K562 (cell line): ENCODE data around the gene MYLK4. TPM values are rescaled to one million over a fixed set of nuclear protein-coding genes. Genes with fewer than 3 reads are reported as not detected.

Source experiments
- CLOCK ChIP-seq: fragments of 250-450 bp; sonication (Bioruptor Pico); IDR thresholded peaks from 2 replicates; pipeline ENCODE4 v1.4.0; 2020; ENCODE audit warnings: mild to moderate bottlenecking, moderate library complexity, borderline replicate concordance
- NRF1 ChIP-seq, 2 experiments: fragments of 450-650 bp; IDR thresholded peaks in 1 of 2; conservative IDR thresholded peaks in 1 of 2; 2 replicates each; pipeline ENCODE4 v1.6.1; 2014; ENCODE audit warnings: mild to moderate bottlenecking in 2 of 2
- SNAPC5 ChIP-seq: fragments of 250-450 bp; sonication (Bioruptor Pico); IDR thresholded peaks from 2 replicates; pipeline ENCODE4 v1.8.0; 2021; ENCODE audit warnings: moderate library complexity, mild to moderate bottlenecking, inconsistent platforms
- ZBTB26 ChIP-seq: fragments of 450-650 bp; formaldehyde crosslinking; IDR thresholded peaks from 2 replicates; pipeline ENCODE4 v1.4.0; 2022; ENCODE audit warnings: missing genetic modification characterization
- ZBTB34 ChIP-seq: fragments of 250-450 bp; sonication (Bioruptor Pico); IDR thresholded peaks from 2 replicates; pipeline ENCODE4 v1.8.0; 2021; ENCODE audit warnings: mild to moderate bottlenecking, moderate library complexity
- ZBTB5 ChIP-seq: fragments of 450-650 bp; IDR thresholded peaks from 2 replicates; pipeline ENCODE4 v1.6.1; 2017; ENCODE audit warnings: antibody characterized with exemption
- ZNF655 ChIP-seq: fragments of 250-450 bp; sonication (Bioruptor Pico); IDR thresholded peaks from 2 replicates; pipeline ENCODE4 v1.5.0; 2021
- polyA plus RNA-seq, 8 experiments: library from polyadenylated mRNA; depleted of rRNA in 4 of 8; stranded (reverse) in 5 of 8; unstranded in 3 of 8; fragments of >200 nt; fragmentation: Nextera tagmentation in 2 of 8; fragmentation: Illumina TruSeq in 1 of 8; extraction: Ambion mirVana in 2 of 8; extraction: Trizol in 1 of 8; gene quantifications; 2 replicates each; pipeline versions ENCODE4 v1.2.1 to v1.2.3, GENCODE V29; 2011 to 2014; ENCODE audit warnings: inconsistent platforms in 1 of 8, missing spikeins in 1 of 8
- total RNA-seq, 7 experiments: library from RNA; depleted of rRNA in 6 of 7; stranded (reverse); fragments of >200 nt in 6 of 7; fragmentation: Illumina TruSeq in 2 of 7; extraction: Trizol in 2 of 7; gene quantifications; 2 replicates each; pipeline versions ENCODE4 v1.2.1 to v1.2.3, GENCODE V29; 2011 to 2021; ENCODE audit warnings: low replicate concordance in 1 of 7

Gene MYLK4
- total and polyA plus RNA-seq, 9 of the 15 experiments (the other 6 are each of a cell fraction or from before 2014, with no cell fraction given) = 0.01 to 0.15 (median 0.06) TPM

- TF ChIP-seq ZBTB34 (no peak), CLOCK (CRISPR knock-in tag) (no peak), SNAPC5 (CRISPR knock-in tag) (no peak), ZNF655 (CRISPR knock-in tag) (no peak), ZBTB26 (no peak), ZBTB5 (no peak), NRF1 (conservative IDR thresholded peaks at IDR 0.05 in 1 of 2, IDR thresholded peaks at IDR 0.05 in 1 of 2) (no peak)
- TF ChIP-seq, all 486 proteins: peak for 0
Observed at GRCh38 chr6:2746557-2747061, 4.1 kb downstream of the MYLK4 start (continued).
